Osteocyte (in vitro differentiated cells): ENCODE data around the gene PAK5. TPM values are rescaled to one million over a fixed set of nuclear protein-coding genes. Genes with fewer than 3 reads are reported as not detected.

Experiments
- DNase-seq: peaks from one replicate; pipeline ENCODE4 v3.0.0; 2021; ENCODE audit warnings: mixed read lengths; ENCODE audit not compliant: unreplicated experiment; ENCODE audit errors: extremely low spot score
- H3K27ac Mint-ChIP-seq: one replicate; pipeline ENCODE4 v1.8.0; 2021; ENCODE audit warnings: mild to moderate bottlenecking, mixed read lengths; ENCODE audit not compliant: unreplicated experiment
- H3K27me3 Mint-ChIP-seq: one replicate; pipeline ENCODE4 v1.8.0; 2021; ENCODE audit warnings: mixed read lengths; ENCODE audit not compliant: unreplicated experiment
- H3K36me3 Mint-ChIP-seq: one replicate; pipeline ENCODE4 v1.8.0; 2021; ENCODE audit warnings: mixed read lengths; ENCODE audit not compliant: unreplicated experiment
- H3K4me1 Mint-ChIP-seq: one replicate; pipeline ENCODE4 v1.8.0; 2021; ENCODE audit warnings: mixed read lengths; ENCODE audit not compliant: unreplicated experiment
- H3K4me3 Mint-ChIP-seq: one replicate; pipeline ENCODE4 v1.8.0; 2021; ENCODE audit warnings: mild to moderate bottlenecking, moderate library complexity, mixed read lengths; ENCODE audit not compliant: unreplicated experiment
- H3K9me3 Mint-ChIP-seq: one replicate; pipeline ENCODE4 v1.8.0; 2021; ENCODE audit warnings: mixed read lengths; ENCODE audit not compliant: unreplicated experiment
- total RNA-seq: library from RNA; stranded (reverse); gene quantifications from 2 replicates; pipeline ENCODE4 v1.2.1, GENCODE V29; 2021
- TF ChIP-seq, protein P1 (sequence below): fragments of 200-600 bp; sonication (generic); IDR thresholded peaks from 2 replicates; pipeline ENCODE4 v1.5.0; 2021; ENCODE audit warnings: antibody characterized with exemption, mild to moderate bottlenecking, moderate library complexity

Gene PAK5
- total RNA-seq, 1 donor from 2014 or later = not detected

DNA sequence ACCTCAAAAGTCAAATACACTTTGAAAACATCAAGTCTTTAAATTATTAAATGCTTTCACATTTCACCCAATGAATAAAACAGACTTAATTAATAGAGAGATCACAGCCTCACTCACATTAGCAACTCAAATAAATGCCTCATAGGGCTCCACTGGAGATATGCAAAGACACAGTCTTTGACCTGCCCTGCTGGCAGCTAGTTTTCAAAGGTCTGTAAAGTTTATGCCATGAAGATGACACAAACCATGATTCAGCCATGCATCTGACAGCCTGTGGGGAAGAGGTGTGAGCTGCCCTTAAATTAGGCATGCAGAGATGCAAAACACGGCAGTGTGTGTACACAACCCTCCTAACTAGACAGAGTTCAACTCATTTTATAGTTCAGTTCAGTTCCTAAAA, 83.6 kb downstream of the PAK5 start:
- no peaks in the 10 kb centered on the region for H3K36me3 Mint-ChIP-seq
- H3K27ac Mint-ChIP-seq = no peak overlapping the region
- H3K4me1 Mint-ChIP-seq = no peaks in the 10 kb centered on the region
- TF ChIP-seq, protein P1, sequence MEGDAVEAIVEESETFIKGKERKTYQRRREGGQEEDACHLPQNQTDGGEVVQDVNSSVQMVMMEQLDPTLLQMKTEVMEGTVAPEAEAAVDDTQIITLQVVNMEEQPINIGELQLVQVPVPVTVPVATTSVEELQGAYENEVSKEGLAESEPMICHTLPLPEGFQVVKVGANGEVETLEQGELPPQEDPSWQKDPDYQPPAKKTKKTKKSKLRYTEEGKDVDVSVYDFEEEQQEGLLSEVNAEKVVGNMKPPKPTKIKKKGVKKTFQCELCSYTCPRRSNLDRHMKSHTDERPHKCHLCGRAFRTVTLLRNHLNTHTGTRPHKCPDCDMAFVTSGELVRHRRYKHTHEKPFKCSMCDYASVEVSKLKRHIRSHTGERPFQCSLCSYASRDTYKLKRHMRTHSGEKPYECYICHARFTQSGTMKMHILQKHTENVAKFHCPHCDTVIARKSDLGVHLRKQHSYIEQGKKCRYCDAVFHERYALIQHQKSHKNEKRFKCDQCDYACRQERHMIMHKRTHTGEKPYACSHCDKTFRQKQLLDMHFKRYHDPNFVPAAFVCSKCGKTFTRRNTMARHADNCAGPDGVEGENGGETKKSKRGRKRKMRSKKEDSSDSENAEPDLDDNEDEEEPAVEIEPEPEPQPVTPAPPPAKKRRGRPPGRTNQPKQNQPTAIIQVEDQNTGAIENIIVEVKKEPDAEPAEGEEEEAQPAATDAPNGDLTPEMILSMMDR = no peak
- H3K4me3 Mint-ChIP-seq = no peak overlapping the region
- peaks cover 2% of the 10 kb centered on the region for H3K27me3 Mint-ChIP-seq
- peaks cover 3% of the 10 kb centered on the region for H3K9me3 Mint-ChIP-seq
- no peak for DNase-seq

DNA sequence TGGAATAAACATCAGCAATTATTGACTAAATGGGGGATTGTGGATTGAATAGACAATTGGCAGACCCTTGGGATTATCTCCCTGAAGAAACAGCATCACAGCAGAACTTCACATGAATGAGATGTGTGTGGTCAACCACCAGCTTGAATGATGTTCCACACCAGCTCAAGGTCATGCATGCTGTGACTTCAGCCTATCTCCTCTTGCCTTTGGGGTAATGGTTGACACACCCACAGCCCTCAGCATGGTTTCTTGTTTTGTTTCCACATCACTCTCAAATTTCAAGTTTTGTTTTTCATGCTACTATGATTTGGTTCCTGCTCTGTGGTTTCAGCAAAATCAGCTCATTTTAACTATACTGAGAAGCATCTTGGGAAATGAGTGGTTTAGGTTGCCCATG, 94.3 kb downstream of the PAK5 start:
- DNase-seq = no peak
- Mint-ChIP-seq H3K36me3 (no peaks in the 10 kb centered on the region), H3K27ac (no peak overlapping the region), H3K4me3 (no peak overlapping the region), H3K27me3 (no peaks in the 10 kb centered on the region), H3K9me3 (peaks cover 3% of the 10 kb centered on the region), H3K4me1 (no peaks in the 10 kb centered on the region)
- TF ChIP-seq, protein P1 = no peak

DNA sequence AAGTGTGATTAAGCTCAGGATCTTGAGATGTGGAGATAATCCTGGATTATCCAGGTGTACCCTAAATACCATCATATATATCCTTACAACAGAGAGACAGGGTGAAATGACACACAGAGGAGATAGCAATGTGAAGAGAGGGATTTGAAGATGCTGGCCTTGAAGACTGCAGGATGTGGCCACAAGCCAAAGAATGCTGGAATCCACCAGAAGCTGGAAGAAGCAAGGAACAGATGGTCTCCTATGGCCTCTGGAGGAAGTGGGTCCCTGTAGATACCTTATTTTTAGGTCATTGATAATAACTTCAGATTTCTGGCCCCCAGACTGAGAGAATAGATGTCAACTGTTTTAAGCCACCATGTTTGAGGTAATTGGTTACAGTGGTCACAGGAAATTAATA, 95.0 kb downstream of the PAK5 start:
- Mint-ChIP-seq H3K27ac (no peak overlapping the region), H3K27me3 (no peaks in the 10 kb centered on the region), H3K4me1 (no peaks in the 10 kb centered on the region), H3K36me3 (no peaks in the 10 kb centered on the region), H3K9me3 (peaks cover 3% of the 10 kb centered on the region), H3K4me3 (no peak overlapping the region)
- DNase-seq = no peak
- TF ChIP-seq, protein P1 = no peak

DNA sequence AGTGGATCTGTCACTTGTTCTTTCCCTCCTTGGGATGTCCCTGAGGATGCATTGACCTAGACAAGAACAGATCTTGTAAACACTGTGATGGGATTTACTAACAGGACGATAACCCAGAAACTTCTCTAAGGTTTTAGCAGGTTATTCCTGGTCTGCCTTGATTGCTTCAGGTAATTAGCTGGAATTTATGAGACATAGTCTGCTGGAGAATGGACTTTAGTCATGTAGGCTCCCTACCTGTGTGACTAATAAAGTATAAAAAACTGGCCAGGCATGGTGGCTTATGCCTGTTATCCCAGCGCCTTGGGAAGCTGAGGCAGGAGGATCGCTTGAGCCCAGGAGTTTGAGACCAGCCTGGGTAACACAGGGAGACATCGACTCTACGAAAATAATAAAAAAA, 96.1 kb downstream of the PAK5 start:
- Mint-ChIP-seq H3K4me3 (no peak overlapping the region), H3K27ac (no peak overlapping the region), H3K9me3 (peaks cover 3% of the 10 kb centered on the region), H3K4me1 (no peaks in the 10 kb centered on the region), H3K36me3 (no peaks in the 10 kb centered on the region), H3K27me3 (no peaks in the 10 kb centered on the region)
- no peak for DNase-seq
- TF ChIP-seq, protein P1 = no peak

DNA sequence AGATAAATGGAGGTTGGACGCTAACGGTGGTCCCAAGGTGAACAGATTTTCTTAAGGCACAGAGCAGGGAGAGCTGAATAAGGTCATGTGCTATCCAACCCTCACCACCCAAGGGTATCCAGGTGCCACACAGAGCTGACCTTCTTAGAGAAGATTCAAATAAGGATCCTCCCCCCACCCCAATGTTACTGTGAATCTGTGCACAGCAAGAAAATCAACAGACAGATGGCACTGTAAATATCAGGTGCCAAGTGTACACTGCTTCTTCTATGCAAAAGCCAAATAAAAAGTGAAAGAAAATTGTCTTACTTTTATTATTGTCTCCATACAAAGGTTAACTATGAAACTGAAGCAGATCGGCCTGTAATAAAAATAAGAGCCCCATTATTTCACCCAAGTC, 96.9 kb downstream of the PAK5 start:
- no peak overlapping the region for H3K27ac Mint-ChIP-seq
- peaks cover 3% of the 10 kb centered on the region for H3K9me3 Mint-ChIP-seq
- no peaks in the 10 kb centered on the region for H3K36me3 Mint-ChIP-seq
- H3K4me3 Mint-ChIP-seq = no peak overlapping the region
- H3K27me3 Mint-ChIP-seq = no peaks in the 10 kb centered on the region
- no peak for DNase-seq
- TF ChIP-seq, protein P1 = no peak
- H3K4me1 Mint-ChIP-seq = no peaks in the 10 kb centered on the region
